ENCODE results near the gene CCDC197. TPM values are rescaled to one million over a fixed set of nuclear protein-coding genes. Genes with fewer than 3 reads are reported as not detected.
A peak's percentile ranks its signal among the peaks of the same experiment; 100 is the strongest.

Gene CCDC197
- total RNA-seq, 3 donors from 2014 or later: 0.35 TPM; not detected in 2

GRCh38 chr14:93994919-93995682 is 2.0 kb upstream of the CCDC197 start:
- no peaks in the 10 kb centered on the region for H3K36me3 Mint-ChIP-seq (ENCODE audit: insufficient read depth)
- H3K4me3 Mint-ChIP-seq: no peak overlapping the region
- H3K27me3 Mint-ChIP-seq (ENCODE audit: low read depth): peaks cover 3% of the 10 kb centered on the region
- DNase-seq (peak; percentile 52), ATAC-seq (peak; percentile 91 to 93)
- no peaks in the 10 kb centered on the region for H3K9me3 Mint-ChIP-seq
- H3K4me1 Mint-ChIP-seq (ENCODE audit: low read depth): peaks cover 11% of the 10 kb centered on the region

- peaks cover 11% of the 10 kb centered on the region for H3K4me1 Mint-ChIP-seq (ENCODE audit: low read depth)
- H3K4me3 Mint-ChIP-seq: no peak overlapping the region
- H3K9me3 Mint-ChIP-seq: no peaks in the 10 kb centered on the region
- no peaks in the 10 kb centered on the region for H3K36me3 Mint-ChIP-seq (ENCODE audit: insufficient read depth)
- ATAC-seq (no peak), DNase-seq (no peak)
- peaks cover 3% of the 10 kb centered on the region for H3K27me3 Mint-ChIP-seq (ENCODE audit: low read depth)
Observed at GRCh38 chr14:93996130-93996695, 888 bp upstream of the CCDC197 start.

- Mint-ChIP-seq H3K4me3 (no peak overlapping the region), H3K4me1 (ENCODE audit: low read depth) (peaks cover 16% of the 10 kb centered on the region), H3K36me3 (ENCODE audit: insufficient read depth) (no peaks in the 10 kb centered on the region), H3K9me3 (no peaks in the 10 kb centered on the region), H3K27me3 (ENCODE audit: low read depth) (peaks cover 8% of the 10 kb centered on the region)
- ATAC-seq (no peak), DNase-seq (no peak)
Observed at GRCh38 chr14:93997916-93998870, 1.1 kb downstream of the CCDC197 start.

GRCh38 chr14:93998871-93999403 is 1.8 kb downstream of the CCDC197 start:
- Mint-ChIP-seq H3K9me3 (no peaks in the 10 kb centered on the region), H3K27me3 (ENCODE audit: low read depth) (peaks cover 8% of the 10 kb centered on the region), H3K36me3 (ENCODE audit: insufficient read depth) (no peaks in the 10 kb centered on the region), H3K4me3 (no peak overlapping the region), H3K4me1 (ENCODE audit: low read depth) (peaks cover 16% of the 10 kb centered on the region)
- DNase-seq (no peak), ATAC-seq (no peak)

GRCh38 chr14:93999573-93999972 is 2.5 kb downstream of the CCDC197 start:
- Mint-ChIP-seq H3K36me3 (ENCODE audit: insufficient read depth) (no peaks in the 10 kb centered on the region), H3K4me1 (ENCODE audit: low read depth) (peaks cover 16% of the 10 kb centered on the region), H3K9me3 (no peaks in the 10 kb centered on the region), H3K4me3 (no peak overlapping the region), H3K27me3 (ENCODE audit: low read depth) (peaks cover 8% of the 10 kb centered on the region)
- ATAC-seq: no peak
- DNase-seq: no peak

GRCh38 chr14:94000267-94000666 is 3.2 kb downstream of the CCDC197 start:
- H3K9me3 Mint-ChIP-seq: no peaks in the 10 kb centered on the region
- H3K36me3 Mint-ChIP-seq (ENCODE audit: insufficient read depth): no peaks in the 10 kb centered on the region
- no peak overlapping the region for H3K4me3 Mint-ChIP-seq
- peaks cover 15% of the 10 kb centered on the region for H3K27me3 Mint-ChIP-seq (ENCODE audit: low read depth)
- ATAC-seq (no peak), DNase-seq (no peak)
- peaks cover 12% of the 10 kb centered on the region for H3K4me1 Mint-ChIP-seq (ENCODE audit: low read depth)

- Mint-ChIP-seq H3K27me3 (ENCODE audit: low read depth) (peaks cover 12% of the 10 kb centered on the region), H3K4me3 (no peak overlapping the region), H3K4me1 (ENCODE audit: low read depth) (peaks cover 7% of the 10 kb centered on the region), H3K9me3 (no peaks in the 10 kb centered on the region), H3K36me3 (ENCODE audit: insufficient read depth) (no peaks in the 10 kb centered on the region)
- peak in 1 of 2 donors; percentile 5 for ATAC-seq
- DNase-seq: no peak
Observed at GRCh38 chr14:94001016-94001415, 3.9 kb downstream of the CCDC197 start.

- peak; percentile 57 for DNase-seq
- Mint-ChIP-seq H3K9me3 (no peaks in the 10 kb centered on the region), H3K36me3 (ENCODE audit: insufficient read depth) (no peaks in the 10 kb centered on the region), H3K4me1 (ENCODE audit: low read depth) (peaks cover 6% of the 10 kb centered on the region), H3K27me3 (ENCODE audit: low read depth) (peaks cover 12% of the 10 kb centered on the region), H3K4me3 (no peak overlapping the region)
- peak; percentile 81 for ATAC-seq
Observed at GRCh38 chr14:94001501-94002396, 4.6 kb downstream of the CCDC197 start.

- peaks cover 13% of the 10 kb centered on the region for H3K4me1 Mint-ChIP-seq (ENCODE audit: low read depth)
- DNase-seq: no peak
- H3K36me3 Mint-ChIP-seq (ENCODE audit: insufficient read depth): no peaks in the 10 kb centered on the region
- no peak for ATAC-seq
- no peak overlapping the region for H3K4me3 Mint-ChIP-seq
- H3K9me3 Mint-ChIP-seq: no peaks in the 10 kb centered on the region
- peaks cover 12% of the 10 kb centered on the region for H3K27me3 Mint-ChIP-seq (ENCODE audit: low read depth)
Observed at GRCh38 chr14:94003397-94003796, 6.3 kb downstream of the CCDC197 start.

GRCh38 chr14:94004015-94004414 is 6.9 kb downstream of the CCDC197 start:
- H3K4me1 Mint-ChIP-seq (ENCODE audit: low read depth): peaks cover 17% of the 10 kb centered on the region
- H3K36me3 Mint-ChIP-seq (ENCODE audit: insufficient read depth): no peaks in the 10 kb centered on the region
- ATAC-seq (no peak), DNase-seq (no peak)
- H3K9me3 Mint-ChIP-seq: no peaks in the 10 kb centered on the region
- no peak overlapping the region for H3K4me3 Mint-ChIP-seq
- H3K27me3 Mint-ChIP-seq (ENCODE audit: low read depth): peaks cover 12% of the 10 kb centered on the region

- Mint-ChIP-seq H3K4me3 (no peak overlapping the region), H3K9me3 (no peaks in the 10 kb centered on the region), H3K4me1 (ENCODE audit: low read depth) (peaks cover 29% of the 10 kb centered on the region), H3K36me3 (ENCODE audit: insufficient read depth) (no peaks in the 10 kb centered on the region), H3K27me3 (ENCODE audit: low read depth) (peaks cover 16% of the 10 kb centered on the region)
- ATAC-seq (no peak), DNase-seq (no peak)
Observed at GRCh38 chr14:94005324-94006073, 8.4 kb downstream of the CCDC197 start.

- H3K4me1 Mint-ChIP-seq (ENCODE audit: low read depth): peaks cover 42% of the 10 kb centered on the region
- H3K27me3 Mint-ChIP-seq (ENCODE audit: low read depth): peaks cover 10% of the 10 kb centered on the region
- H3K4me3 Mint-ChIP-seq: no peak overlapping the region
- no peaks in the 10 kb centered on the region for H3K9me3 Mint-ChIP-seq
- DNase-seq (no peak), ATAC-seq (peak in 1 of 2 donors; percentile 24)
- no peaks in the 10 kb centered on the region for H3K36me3 Mint-ChIP-seq (ENCODE audit: insufficient read depth)
Observed at GRCh38 chr14:94008234-94008633, 11.1 kb downstream of the CCDC197 start.

- peaks cover 9% of the 10 kb centered on the region for H3K27me3 Mint-ChIP-seq (ENCODE audit: low read depth)
- no peaks in the 10 kb centered on the region for H3K36me3 Mint-ChIP-seq (ENCODE audit: insufficient read depth)
- no peak overlapping the region for H3K4me3 Mint-ChIP-seq
- H3K4me1 Mint-ChIP-seq (ENCODE audit: low read depth): peaks cover 44% of the 10 kb centered on the region
- DNase-seq (no peak), ATAC-seq (peak; percentile 39 to 41)
- H3K9me3 Mint-ChIP-seq: no peaks in the 10 kb centered on the region
Observed at GRCh38 chr14:94009767-94010166, 12.7 kb downstream of the CCDC197 start.

All from activated T-cell treated with anti-CD3 and anti-CD28 coated beads, Interleukin-2, amount 50 U/mL, for 4 hours (primary cell).